ENCODE results near the gene IL22RA1. TPM values are rescaled to one million over a fixed set of nuclear protein-coding genes. Genes with fewer than 3 reads are reported as not detected.

IL22RA1 gene
- total RNA-seq, 1 donor: not detected

GRCh38 chr1:24155011-24155782, 12.3 kb upstream of the IL22RA1 start:
- H3K4me1 ChIP-seq (ENCODE audit: insufficient read depth, low read length): peaks cover 11% of the 10 kb centered on the region
- no peaks in the 10 kb centered on the region for H3K9me3 ChIP-seq (ENCODE audit: low read depth, low read length)
- peaks cover 7% of the 10 kb centered on the region for H3K27me3 ChIP-seq (ENCODE audit: insufficient read depth, low read length)
- no peak overlapping the region for H3K4me3 ChIP-seq (ENCODE audit: low read length)

GRCh38 chr1:24154215-24154614, 11.3 kb upstream of the IL22RA1 start:
- Histone ChIP-seq H3K4me3 (ENCODE audit: low read length) (no peak overlapping the region), H3K27me3 (ENCODE audit: insufficient read depth, low read length) (peaks cover 7% of the 10 kb centered on the region), H3K9me3 (ENCODE audit: low read depth, low read length) (no peaks in the 10 kb centered on the region)

GRCh38 chr1:24152631-24153494, 9.9 kb upstream of the IL22RA1 start:
- Histone ChIP-seq H3K27me3 (ENCODE audit: insufficient read depth, low read length) (peaks cover 7% of the 10 kb centered on the region), H3K4me1 (ENCODE audit: insufficient read depth, low read length) (peaks cover 16% of the 10 kb centered on the region), H3K4me3 (ENCODE audit: low read length) (no peak overlapping the region), H3K9me3 (ENCODE audit: low read depth, low read length) (no peaks in the 10 kb centered on the region)

More at GRCh38 chr1:24154215-24154614, 11.3 kb upstream of the IL22RA1 start:
- peaks cover 16% of the 10 kb centered on the region for H3K4me1 ChIP-seq (ENCODE audit: insufficient read depth, low read length)

GRCh38 chr1:24151175-24151533, 8.2 kb upstream of the IL22RA1 start:
- no peak overlapping the region for H3K4me3 ChIP-seq (ENCODE audit: low read length)

GRCh38 chr1:24150234-24151174, 7.6 kb upstream of the IL22RA1 start:
- no peak overlapping the region for H3K4me3 ChIP-seq (ENCODE audit: low read length)
- peaks cover 7% of the 10 kb centered on the region for H3K27me3 ChIP-seq (ENCODE audit: insufficient read depth, low read length)
- H3K4me1 ChIP-seq (ENCODE audit: insufficient read depth, low read length): peaks cover 16% of the 10 kb centered on the region
- H3K9me3 ChIP-seq (ENCODE audit: low read depth, low read length): no peaks in the 10 kb centered on the region

More at GRCh38 chr1:24151175-24151533, 8.2 kb upstream of the IL22RA1 start:
- H3K4me1 ChIP-seq (ENCODE audit: insufficient read depth, low read length): peaks cover 16% of the 10 kb centered on the region
- peaks cover 7% of the 10 kb centered on the region for H3K27me3 ChIP-seq (ENCODE audit: insufficient read depth, low read length)
- no peaks in the 10 kb centered on the region for H3K9me3 ChIP-seq (ENCODE audit: low read depth, low read length)

- H3K4me1 ChIP-seq (ENCODE audit: insufficient read depth, low read length): peaks cover 16% of the 10 kb centered on the region
- no peaks in the 10 kb centered on the region for H3K9me3 ChIP-seq (ENCODE audit: low read depth, low read length)
- no peak overlapping the region for H3K4me3 ChIP-seq (ENCODE audit: low read length)
- H3K27me3 ChIP-seq (ENCODE audit: insufficient read depth, low read length): peaks cover 7% of the 10 kb centered on the region
Observed at GRCh38 chr1:24149866-24150233, 6.9 kb upstream of the IL22RA1 start.

GRCh38 chr1:24147816-24148215, 4.9 kb upstream of the IL22RA1 start:
- H3K27me3 ChIP-seq (ENCODE audit: insufficient read depth, low read length): peaks cover 7% of the 10 kb centered on the region
- peaks cover 16% of the 10 kb centered on the region for H3K4me1 ChIP-seq (ENCODE audit: insufficient read depth, low read length)
- H3K9me3 ChIP-seq (ENCODE audit: low read depth, low read length): no peaks in the 10 kb centered on the region
- no peak overlapping the region for H3K4me3 ChIP-seq (ENCODE audit: low read length)

- Histone ChIP-seq H3K27me3 (ENCODE audit: insufficient read depth, low read length) (peaks cover 7% of the 10 kb centered on the region), H3K4me3 (ENCODE audit: low read length) (no peak overlapping the region), H3K9me3 (ENCODE audit: low read depth, low read length) (no peaks in the 10 kb centered on the region), H3K4me1 (ENCODE audit: insufficient read depth, low read length) (peaks cover 16% of the 10 kb centered on the region)
Observed at GRCh38 chr1:24147194-24147593, 4.3 kb upstream of the IL22RA1 start.

GRCh38 chr1:24141311-24141997, 1.5 kb downstream of the IL22RA1 start:
- Histone ChIP-seq H3K4me1 (ENCODE audit: insufficient read depth, low read length) (no peaks in the 10 kb centered on the region), H3K4me3 (ENCODE audit: low read length) (no peak overlapping the region), H3K27me3 (ENCODE audit: insufficient read depth, low read length) (no peaks in the 10 kb centered on the region), H3K9me3 (ENCODE audit: low read depth, low read length) (no peaks in the 10 kb centered on the region)

GRCh38 chr1:24140741-24141181, 2.2 kb downstream of the IL22RA1 start:
- Histone ChIP-seq H3K27me3 (ENCODE audit: insufficient read depth, low read length) (no peaks in the 10 kb centered on the region), H3K4me3 (ENCODE audit: low read length) (no peak overlapping the region), H3K4me1 (ENCODE audit: insufficient read depth, low read length) (no peaks in the 10 kb centered on the region), H3K9me3 (ENCODE audit: low read depth, low read length) (no peaks in the 10 kb centered on the region)

GRCh38 chr1:24139841-24140425, 3.0 kb downstream of the IL22RA1 start:
- Histone ChIP-seq H3K4me3 (ENCODE audit: low read length) (no peak overlapping the region), H3K27me3 (ENCODE audit: insufficient read depth, low read length) (no peaks in the 10 kb centered on the region), H3K4me1 (ENCODE audit: insufficient read depth, low read length) (no peaks in the 10 kb centered on the region), H3K9me3 (ENCODE audit: low read depth, low read length) (no peaks in the 10 kb centered on the region)

GRCh38 chr1:24139222-24139489, 3.8 kb downstream of the IL22RA1 start:
- H3K9me3 ChIP-seq (ENCODE audit: low read depth, low read length): no peaks in the 10 kb centered on the region
- H3K4me1 ChIP-seq (ENCODE audit: insufficient read depth, low read length): no peaks in the 10 kb centered on the region
- H3K4me3 ChIP-seq (ENCODE audit: low read length): no peak overlapping the region
- no peaks in the 10 kb centered on the region for H3K27me3 ChIP-seq (ENCODE audit: insufficient read depth, low read length)

- Histone ChIP-seq H3K4me3 (ENCODE audit: low read length) (no peak overlapping the region), H3K4me1 (ENCODE audit: insufficient read depth, low read length) (no peaks in the 10 kb centered on the region), H3K27me3 (ENCODE audit: insufficient read depth, low read length) (no peaks in the 10 kb centered on the region), H3K9me3 (ENCODE audit: low read depth, low read length) (no peaks in the 10 kb centered on the region)
Observed at GRCh38 chr1:24138476-24139221, 4.3 kb downstream of the IL22RA1 start.

Measured in mononuclear cell (primary cell).